GM19239 (cell line): ENCODE data around the gene RBKS.

Source experiments
- DNase-seq: peaks from one replicate; pipeline ENCODE4 v3.0.0; 2011; ENCODE audit warnings: low spot score; ENCODE audit not compliant: insufficient read length
- FAIRE-seq: peaks from 2 replicates; lab custom pipeline; 2011; peaks lifted over from hg19 to GRCh38; lab: Jason Lieb, UNC

Gene RBKS

DNA sequence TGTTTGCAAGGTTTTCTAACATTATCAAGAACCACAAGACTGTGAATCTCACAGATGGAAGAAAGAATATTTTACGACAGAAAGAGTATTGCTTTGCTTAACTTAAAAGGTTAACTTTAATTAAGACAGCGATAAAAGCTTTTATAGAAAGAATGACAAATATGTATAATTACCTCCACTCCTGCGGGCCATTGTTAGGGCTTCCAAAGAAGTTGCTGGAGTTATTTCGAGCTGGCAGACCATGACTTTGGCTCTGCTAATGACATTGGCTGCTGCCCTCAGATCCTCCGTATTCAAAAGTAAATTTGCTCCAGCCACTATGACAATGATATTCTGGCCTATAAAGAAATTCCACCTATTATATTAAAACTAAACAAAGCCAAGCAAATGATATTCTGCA, 47.3 kb downstream of the RBKS start:
- FAIRE-seq (no peak), DNase-seq (no peak)

DNA sequence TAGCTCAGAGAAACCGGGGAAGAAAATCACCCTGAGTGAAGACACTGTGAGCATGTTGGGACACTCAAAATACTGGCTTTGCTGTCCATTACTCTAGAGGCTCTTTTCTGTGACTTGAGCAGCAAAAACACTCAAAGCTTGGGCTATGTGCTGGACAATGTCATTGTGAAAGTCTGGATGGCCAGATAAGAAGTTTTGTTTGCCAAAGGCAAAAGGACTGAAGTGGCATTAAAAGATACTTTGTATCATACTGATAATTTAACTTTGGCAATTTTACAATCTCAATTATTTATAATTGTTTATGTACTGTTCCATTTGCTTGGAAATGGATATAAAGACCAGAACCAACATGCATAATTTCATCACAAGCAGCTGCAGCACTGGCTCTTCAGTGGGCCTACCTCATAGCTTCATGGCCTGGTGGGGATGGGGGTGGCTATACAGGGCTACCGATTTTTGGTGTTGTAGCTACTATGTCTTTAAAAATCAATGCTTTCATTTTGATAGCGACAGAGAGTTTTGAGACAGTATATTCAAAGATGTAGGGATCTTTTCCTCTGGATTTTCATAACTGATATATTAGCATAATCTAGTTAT, 51.1 kb downstream of the RBKS start:
- DNase-seq, result no peak

DNA sequence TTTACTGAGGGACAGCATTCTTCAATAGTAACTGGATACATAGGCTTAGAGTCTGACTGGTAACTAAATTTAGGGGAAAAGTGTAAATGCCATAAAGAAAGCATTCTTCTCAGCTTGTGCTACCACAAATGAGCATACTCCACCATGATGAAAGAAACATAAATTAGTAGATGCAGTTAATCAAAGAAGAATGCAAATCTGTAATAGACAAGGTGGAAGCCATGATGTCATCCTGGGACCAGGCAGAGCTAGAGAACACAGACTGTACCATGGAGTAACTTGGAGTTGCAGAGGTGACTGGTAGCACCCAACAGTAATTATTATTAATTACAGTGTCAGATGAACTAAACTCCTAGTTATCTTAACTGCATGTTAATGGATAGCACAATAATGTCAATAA, 51.7 kb downstream of the RBKS start:
- DNase-seq (no peak), FAIRE-seq (no peak)

More for the DNA sequence above, 51.1 kb downstream of the RBKS start:
- FAIRE-seq, result no peak

DNA sequence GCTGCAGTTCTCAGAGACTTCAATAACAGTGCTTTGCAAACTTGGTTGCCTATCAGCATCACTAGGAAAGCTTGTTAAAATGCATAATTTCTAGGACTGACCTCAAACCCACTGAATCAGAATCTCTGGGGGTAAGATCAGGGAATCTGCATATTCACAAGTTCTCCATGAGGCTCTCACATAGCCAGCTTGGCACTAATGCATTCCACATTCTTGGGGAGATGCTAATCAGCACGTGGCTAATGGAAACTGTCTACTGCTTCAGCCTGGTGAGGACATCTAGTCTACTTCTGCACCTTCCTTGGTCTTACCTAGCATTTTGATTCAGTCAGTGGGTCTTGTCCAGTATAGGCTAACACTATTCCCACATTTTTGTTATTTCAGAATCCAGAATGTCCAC, 56.3 kb downstream of the RBKS start:
- no peak for FAIRE-seq
- no peak for DNase-seq

DNA sequence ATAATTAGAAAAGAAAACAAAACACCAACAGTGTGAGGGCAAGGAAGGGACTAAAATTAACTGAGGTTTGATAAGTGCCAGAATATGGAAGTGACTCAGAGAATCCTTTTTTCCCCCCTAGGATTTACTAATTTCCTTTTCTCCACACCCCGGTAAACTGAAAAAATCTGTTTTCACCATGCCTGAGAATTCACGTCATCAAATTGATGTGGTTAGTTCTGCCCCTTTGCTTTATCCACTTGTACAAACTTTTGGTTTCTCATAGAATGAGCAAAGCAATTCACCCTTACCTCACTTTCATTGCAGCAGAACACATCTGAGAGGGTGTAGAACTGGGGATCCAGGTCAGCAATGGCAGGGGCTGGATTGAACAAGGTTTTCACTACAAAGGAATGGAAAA, 57.8 kb downstream of the RBKS start:
- FAIRE-seq (no peak), DNase-seq (no peak)

- no peak for FAIRE-seq
- no peak for DNase-seq
These were observed 58.7 kb downstream of the RBKS start for GRCh38 chr2:27831279-27832050.

DNA sequence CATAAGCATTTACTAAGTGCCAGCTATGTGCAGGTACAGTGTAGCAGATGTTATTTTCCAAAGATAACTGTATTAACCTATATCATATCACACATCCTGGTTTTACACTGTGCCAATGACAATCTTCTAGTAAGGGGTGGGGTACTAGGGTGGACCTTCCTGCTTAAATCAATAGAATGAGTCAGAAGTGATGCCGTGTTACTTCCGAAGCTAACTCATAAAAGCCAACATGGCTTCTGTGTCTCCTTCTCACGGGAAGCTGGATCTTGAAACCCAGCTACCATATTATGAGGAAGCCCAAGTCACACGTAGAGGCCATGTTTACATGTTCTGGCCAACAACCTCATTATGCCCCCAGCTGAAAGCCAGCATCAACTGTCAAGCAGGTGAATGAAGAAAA, 59.5 kb downstream of the RBKS start:
- DNase-seq (no peak), FAIRE-seq (no peak)

DNA sequence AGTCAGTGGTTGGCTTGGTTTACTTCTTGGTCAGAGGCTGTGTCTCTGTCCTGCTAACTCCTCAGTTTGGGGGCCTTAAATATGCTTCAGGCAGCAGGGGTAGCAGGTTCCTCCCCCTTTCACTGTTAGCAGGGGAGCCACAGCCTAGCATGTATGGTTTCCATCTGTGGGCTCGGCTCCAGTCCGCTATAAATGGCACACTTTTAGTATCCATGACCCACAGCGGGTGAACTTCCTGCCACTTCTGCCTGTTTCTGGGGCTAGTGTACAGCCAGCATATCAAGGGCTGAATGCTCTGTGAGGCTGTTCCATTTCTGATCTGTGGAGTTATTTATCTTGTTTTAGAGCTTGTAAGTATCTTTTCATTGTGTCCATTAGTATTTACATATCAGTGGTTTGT, 60.4 kb downstream of the RBKS start:
- no peak for DNase-seq
- no peak for FAIRE-seq

- DNase-seq, result no peak
- no peak for FAIRE-seq
These were observed 61.9 kb downstream of the RBKS start for GRCh38 chr2:27828305-27828704.

GRCh38 chr2:27824401-27824800, 65.8 kb downstream of the RBKS start:
- DNase-seq, result no peak
- FAIRE-seq, result no peak

GRCh38 chr2:27823569-27823968, 66.6 kb downstream of the RBKS start:
- DNase-seq, result no peak
- FAIRE-seq, result no peak

DNA sequence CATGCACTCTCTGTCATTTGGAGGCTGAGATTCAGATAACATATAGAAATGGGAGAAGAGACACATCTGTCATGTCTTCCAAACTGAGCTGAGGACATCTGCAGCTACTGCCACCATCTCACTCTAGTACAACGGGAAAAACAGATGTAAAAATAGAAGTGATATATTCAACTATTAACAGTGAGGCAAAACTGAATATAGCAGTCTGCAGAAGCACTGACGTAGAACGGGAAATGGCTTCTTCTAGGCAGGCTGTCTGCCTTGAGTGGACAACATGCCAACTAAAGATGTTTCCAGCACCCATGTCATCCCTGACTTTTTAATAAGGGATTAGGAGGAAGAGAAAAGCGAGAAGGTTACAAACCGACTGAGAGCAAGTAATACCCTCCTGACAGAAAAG, 67.1 kb downstream of the RBKS start:
- FAIRE-seq, result no peak
- DNase-seq, result no peak

GRCh38 chr2:27822049-27822448, 68.1 kb downstream of the RBKS start:
- DNase-seq (no peak), FAIRE-seq (no peak)

GRCh38 chr2:27815860-27816438, 74.2 kb downstream of the RBKS start:
- no peak for DNase-seq
- no peak for FAIRE-seq

DNA sequence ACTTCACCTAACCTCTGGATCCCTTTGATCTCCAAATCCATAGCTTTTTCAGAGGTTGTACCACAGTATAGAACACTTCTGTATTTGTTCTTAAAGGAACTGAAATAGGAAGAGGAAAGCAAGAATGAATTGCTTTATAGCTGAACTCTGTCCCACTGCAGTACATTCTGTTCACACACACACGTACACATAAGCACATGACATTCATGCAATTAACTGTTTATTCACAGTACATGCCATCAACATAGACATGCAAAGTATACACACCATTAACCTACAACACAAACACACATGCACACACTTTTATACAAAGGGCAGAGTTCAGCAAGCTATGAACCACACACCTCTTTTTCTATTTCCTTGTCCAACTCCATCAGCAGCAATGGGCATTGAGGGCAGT, 75.4 kb downstream of the RBKS start:
- DNase-seq (no peak), FAIRE-seq (no peak)

DNA sequence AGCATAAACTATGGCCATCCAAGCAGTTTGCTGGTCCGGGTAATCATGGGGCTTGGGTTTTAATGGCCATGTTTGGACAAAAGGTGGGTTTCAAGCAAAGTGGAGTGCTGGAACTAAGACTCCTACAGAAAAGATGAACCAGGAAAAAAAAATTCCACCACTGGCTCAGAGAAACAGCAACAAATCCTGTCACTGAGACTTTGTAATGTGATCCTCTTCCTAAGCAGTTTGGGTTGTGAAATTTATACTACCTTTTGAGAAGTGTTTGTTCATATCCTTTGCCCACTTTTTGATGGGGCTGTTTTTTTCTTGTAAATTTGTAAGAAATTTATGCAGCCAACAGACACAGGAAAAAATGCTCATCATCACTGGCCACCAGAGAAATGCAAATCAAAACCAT, 78.4 kb downstream of the RBKS start:
- no peak for FAIRE-seq

GRCh38 chr2:27810455-27810854, 79.7 kb downstream of the RBKS start:
- FAIRE-seq (no peak), DNase-seq (no peak)

More for the DNA sequence above, 78.4 kb downstream of the RBKS start:
- DNase-seq, result no peak

DNA sequence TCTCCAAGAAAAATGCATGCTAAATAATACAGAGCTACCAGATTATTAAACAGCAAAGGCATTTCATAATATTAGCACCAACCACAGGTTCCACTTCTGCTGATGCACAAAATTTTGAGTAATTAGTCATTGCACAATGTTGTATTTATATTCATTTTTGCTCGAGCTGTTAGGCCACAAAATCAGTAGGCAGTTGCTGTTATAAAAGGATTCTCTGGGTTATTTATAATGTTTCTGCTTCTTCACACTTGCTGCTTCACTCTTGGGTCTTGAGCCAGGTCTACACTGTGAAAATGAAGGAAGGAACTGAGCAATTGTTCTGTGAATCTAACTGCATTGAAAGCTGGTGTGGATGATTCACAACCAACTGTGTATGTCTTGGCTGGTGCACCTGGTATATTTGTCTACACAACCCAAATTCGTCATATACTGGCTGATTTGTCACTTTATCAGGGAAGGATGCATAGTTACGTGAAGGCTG, 80.4 kb downstream of the RBKS start:
- FAIRE-seq, result no peak
- DNase-seq, result no peak

DNA sequence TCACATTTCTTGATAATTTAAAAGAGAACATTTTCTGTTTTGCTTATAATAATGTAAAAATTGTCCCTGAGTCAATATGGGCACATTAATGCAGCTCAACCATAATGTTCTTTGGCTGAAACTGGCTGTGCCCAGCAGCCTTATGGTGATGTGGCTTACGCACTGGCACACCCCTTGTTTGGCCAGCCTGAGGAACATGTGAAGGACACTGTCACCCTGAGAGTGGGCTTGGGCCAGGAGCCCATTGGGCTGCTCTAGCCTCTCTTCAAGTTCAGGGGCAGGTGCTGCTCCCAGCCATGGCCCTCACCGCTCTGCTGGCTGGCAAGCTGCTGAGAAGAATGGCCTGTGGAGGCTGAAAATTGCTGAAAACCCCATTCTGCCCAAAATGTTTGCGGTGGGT, 81.2 kb downstream of the RBKS start:
- FAIRE-seq (no peak), DNase-seq (no peak)

GRCh38 chr2:27808418-27808817, 81.8 kb downstream of the RBKS start:
- DNase-seq (no peak), FAIRE-seq (no peak)

DNA sequence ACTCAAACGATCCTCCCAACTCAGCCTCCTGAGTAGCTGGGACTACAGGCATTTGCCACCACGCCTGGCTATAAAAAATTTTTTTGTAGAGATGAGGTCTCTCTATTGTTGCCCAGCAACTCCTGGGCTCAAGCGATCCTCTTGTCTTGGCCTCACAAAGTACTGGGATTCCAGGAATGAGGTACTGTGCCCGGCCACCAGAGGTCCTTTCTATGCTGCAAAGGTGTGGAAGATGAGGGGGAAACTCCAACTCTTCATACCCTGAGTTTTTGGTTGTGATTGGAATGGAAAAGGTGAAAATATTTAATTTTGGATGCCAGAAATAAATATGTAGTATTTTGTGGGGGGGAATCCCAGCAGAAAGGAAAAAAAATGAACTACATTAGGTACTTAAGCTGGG, 82.7 kb downstream of the RBKS start:
- no peak for FAIRE-seq
- DNase-seq, result no peak
